Smooth muscle cell (in vitro differentiated cells): ENCODE data around the gene WDR43. TPM values are rescaled to one million over a fixed set of nuclear protein-coding genes. Genes with fewer than 3 reads are reported as not detected.

Experiments used
- DNase-seq: peaks from one replicate; lab custom pipeline; 2025; ENCODE audit not compliant: unreplicated experiment; lab: John Stamatoyannopoulos, UW
- H2AFZ ChIP-seq: fragments of 200-600 bp; sonication (generic); 2 replicates; pipeline ENCODE4 v1.6.0; 2016; ENCODE audit warnings: antibody characterized with exemption, low read depth, mild to moderate bottlenecking
- H3F3A ChIP-seq: fragments of 200-600 bp; sonication (generic); 2 replicates; pipeline ENCODE4 v1.6.0; 2017; ENCODE audit warnings: antibody characterized with exemption, low read depth
- H3K27ac ChIP-seq: fragments of 200-600 bp; sonication (generic); 2 replicates; pipeline ENCODE4 v1.5.1; 2016; ENCODE audit warnings: low read depth, mild to moderate bottlenecking
- H3K27me3 ChIP-seq: fragments of 200-600 bp; sonication (generic); 2 replicates; pipeline ENCODE4 v1.6.1; 2016; ENCODE audit warnings: low read depth, mild to moderate bottlenecking
- H3K36me3 ChIP-seq: fragments of 200-600 bp; sonication (generic); 2 replicates; pipeline ENCODE4 v1.5.1; 2016; ENCODE audit warnings: low read depth
- H3K4me1 ChIP-seq: fragments of 200-600 bp; sonication (generic); 2 replicates; pipeline ENCODE4 v1.5.1; 2016; ENCODE audit warnings: low read depth
- H3K4me2 ChIP-seq: fragments of 200-600 bp; sonication (generic); 2 replicates; pipeline ENCODE4 v1.6.0; 2016; ENCODE audit warnings: mild to moderate bottlenecking
- H3K4me3 ChIP-seq: fragments of 200-600 bp; sonication (generic); 2 replicates; pipeline ENCODE4 v1.5.1; 2016; ENCODE audit warnings: mild to moderate bottlenecking
- H3K79me2 ChIP-seq: fragments of 200-600 bp; sonication (generic); 2 replicates; pipeline ENCODE4 v1.6.0; 2016; ENCODE audit warnings: low read depth, mild to moderate bottlenecking
- H3K9ac ChIP-seq: fragments of 200-600 bp; sonication (generic); 2 replicates; pipeline ENCODE4 v1.6.0; 2016; ENCODE audit warnings: low read depth
- H3K9me3 ChIP-seq: fragments of 200-600 bp; sonication (generic); replicated peaks from 2 replicates; pipeline ENCODE4 v1.5.1; 2016; ENCODE audit warnings: low read depth
- H4K20me1 ChIP-seq: fragments of 200-600 bp; sonication (generic); 2 replicates; pipeline ENCODE4 v1.6.0; 2016; ENCODE audit warnings: low read depth
- CTCF ChIP-seq: fragments of 200-600 bp; sonication (generic); IDR thresholded peaks from 2 replicates; pipeline ENCODE4 v1.5.1; 2017; ENCODE audit warnings: borderline replicate concordance, mild to moderate bottlenecking, antibody characterized with exemption; ENCODE audit not compliant: insufficient read depth, poor library complexity, severe bottlenecking
- WGBS: methylation state at CpG from one replicate; pipeline ENCODE4 v1.1.7; 2016; ENCODE audit warnings: low lambda C conversion rate; 5-methylcytosine and 5-hydroxymethylcytosine counted together
- polyA plus RNA-seq: library from polyadenylated mRNA; unstranded; fragments of >200 nt; fragmentation: Nextera tagmentation; extraction: Ambion mirVana; gene quantifications from 2 replicates; pipeline ENCODE4 v1.2.1, GENCODE V29; 2016
- total RNA-seq: library from RNA; depleted of rRNA; stranded (reverse); fragments of >200 nt; gene quantifications from 2 replicates; pipeline ENCODE4 v1.2.3, GENCODE V29; 2014

Gene WDR43
- total and polyA plus RNA-seq, 2 experiments from 2014 or later, result 12.5 to 37.8 TPM

GRCh38 chr2:28979576-28980366, 85.3 kb downstream of the WDR43 start:
- WGBS, result 84% methylated on average over 13 of the region's 13 CpGs
- H3K27me3 ChIP-seq, result no peaks in the 10 kb centered on the region
- DNase-seq, result no peak

GRCh38 chr2:28980368-28981015, 86.0 kb downstream of the WDR43 start:
- no peaks in the 10 kb centered on the region for H3K79me2 ChIP-seq
- H3F3A ChIP-seq, result no peaks in the 10 kb centered on the region
- H3K9ac ChIP-seq, result no peak overlapping the region
- H2AFZ ChIP-seq, result no peak overlapping the region
- no peaks in the 10 kb centered on the region for H3K27me3 ChIP-seq
- H3K4me1 ChIP-seq, result peaks cover 4% of the 10 kb centered on the region
- DNase-seq, result no peak
- H3K9me3 ChIP-seq, result no peaks in the 10 kb centered on the region
- WGBS, result 97% methylated on average over 3 of the region's 3 CpGs
- no peak overlapping the region for H3K4me3 ChIP-seq
- H3K4me2 ChIP-seq, result no peak overlapping the region
- no peak for TF ChIP-seq CTCF
- no peaks in the 10 kb centered on the region for H3K36me3 ChIP-seq
- H4K20me1 ChIP-seq, result no peaks in the 10 kb centered on the region
- H3K27ac ChIP-seq, result no peak overlapping the region

More at GRCh38 chr2:28979576-28980366, 85.3 kb downstream of the WDR43 start:
- H4K20me1 ChIP-seq, result no peaks in the 10 kb centered on the region
- no peak overlapping the region for H3K4me3 ChIP-seq
- TF ChIP-seq CTCF, result no peak
- no peak overlapping the region for H3K9ac ChIP-seq
- no peaks in the 10 kb centered on the region for H3F3A ChIP-seq
- no peaks in the 10 kb centered on the region for H3K9me3 ChIP-seq
- H2AFZ ChIP-seq, result no peak overlapping the region
- peaks cover 4% of the 10 kb centered on the region for H3K4me1 ChIP-seq
- H3K4me2 ChIP-seq, result no peak overlapping the region
- no peaks in the 10 kb centered on the region for H3K36me3 ChIP-seq
- no peaks in the 10 kb centered on the region for H3K79me2 ChIP-seq
- no peak overlapping the region for H3K27ac ChIP-seq

GRCh38 chr2:28981016-28981441, 86.6 kb downstream of the WDR43 start, which contains the start of gene TOGARAM2:
Gene TOGARAM2 (plus strand): TSS chr2:28981298. CDS start chr2:28994835, 13,537 bp downstream.
- Histone ChIP-seq H3K79me2 (no peaks in the 10 kb centered on the region), H3F3A (no peaks in the 10 kb centered on the region), H3K36me3 (no peaks in the 10 kb centered on the region), H3K27ac (no peak within 1 kb of the TSS), H3K27me3 (no peaks in the 10 kb centered on the region), H4K20me1 (no peaks in the 10 kb centered on the region), H3K4me3 (no peak within 1 kb of the TSS), H3K9me3 (no peaks in the 10 kb centered on the region), H3K4me2 (no peak within 1 kb of the TSS), H3K9ac (no peak within 1 kb of the TSS), H2AFZ (peak within 1 kb of the TSS; percentile 10), H3K4me1 (peaks cover 4% of the 10 kb centered on the region)
- DNase-seq, result no peak
- TF ChIP-seq CTCF, result no peak
- WGBS, result 28% methylated on average over 10 of the region's 10 CpGs
